KMS-11 (cell line): ENCODE data around the gene RPTOR.

Experiments used
- H2AFZ ChIP-seq: fragments of 200-600 bp; sonication (generic); 2 replicates; pipeline ENCODE4 v1.6.1; 2016; ENCODE audit warnings: antibody characterized with exemption, mixed run types, low read depth
- H3K27ac ChIP-seq: fragments of 200-600 bp; sonication (generic); 2 replicates; pipeline ENCODE4 v1.6.1; 2016; ENCODE audit warnings: mild to moderate bottlenecking, mixed run types
- H3K27me3 ChIP-seq: fragments of 200-600 bp; sonication (generic); 2 replicates; pipeline ENCODE4 v1.6.1; 2017; ENCODE audit warnings: mild to moderate bottlenecking, low read depth, mixed run types, moderate library complexity; ENCODE audit not compliant: insufficient read depth
- H3K36me3 ChIP-seq: fragments of 200-600 bp; sonication (generic); 2 replicates; pipeline ENCODE4 v1.6.1; 2017; ENCODE audit warnings: mild to moderate bottlenecking, mixed run types; ENCODE audit not compliant: insufficient read depth
- H3K4me1 ChIP-seq: fragments of 200-600 bp; sonication (generic); 2 replicates; pipeline ENCODE4 v1.6.1; 2016; ENCODE audit warnings: mild to moderate bottlenecking, low read depth, mixed run types; ENCODE audit not compliant: poor library complexity, severe bottlenecking
- H3K4me2 ChIP-seq: fragments of 200-600 bp; sonication (generic); 2 replicates; pipeline ENCODE4 v1.7.0; 2016; ENCODE audit warnings: mild to moderate bottlenecking, mixed run types
- H3K4me3 ChIP-seq: fragments of 200-600 bp; sonication (generic); IDR thresholded peaks from 2 replicates; pipeline ENCODE4 v1.6.1; 2017; ENCODE audit warnings: low read depth, low read length, mixed read lengths; ENCODE audit not compliant: insufficient read depth
- H3K79me2 ChIP-seq: fragments of 200-600 bp; sonication (generic); 2 replicates; pipeline ENCODE4 v1.6.1; 2016; ENCODE audit warnings: low read depth, mixed run types; ENCODE audit not compliant: insufficient read depth
- H3K9ac ChIP-seq: fragments of 200-600 bp; sonication (generic); 2 replicates; pipeline ENCODE4 v1.6.1; 2016; ENCODE audit warnings: mild to moderate bottlenecking, mixed run types
- H4K20me1 ChIP-seq: fragments of 200-600 bp; sonication (generic); 2 replicates; pipeline ENCODE4 v1.6.1; 2016; ENCODE audit warnings: mild to moderate bottlenecking, mixed run types; ENCODE audit not compliant: insufficient read depth
- TF ChIP-seq, protein P1 (sequence below): fragments of 200-600 bp; sonication (generic); conservative IDR thresholded peaks from 2 replicates; pipeline ENCODE4 v1.6.1; 2017; ENCODE audit warnings: low read depth, mild to moderate bottlenecking, antibody characterized with exemption, low read length, moderate library complexity, mixed read lengths

Gene RPTOR

DNA sequence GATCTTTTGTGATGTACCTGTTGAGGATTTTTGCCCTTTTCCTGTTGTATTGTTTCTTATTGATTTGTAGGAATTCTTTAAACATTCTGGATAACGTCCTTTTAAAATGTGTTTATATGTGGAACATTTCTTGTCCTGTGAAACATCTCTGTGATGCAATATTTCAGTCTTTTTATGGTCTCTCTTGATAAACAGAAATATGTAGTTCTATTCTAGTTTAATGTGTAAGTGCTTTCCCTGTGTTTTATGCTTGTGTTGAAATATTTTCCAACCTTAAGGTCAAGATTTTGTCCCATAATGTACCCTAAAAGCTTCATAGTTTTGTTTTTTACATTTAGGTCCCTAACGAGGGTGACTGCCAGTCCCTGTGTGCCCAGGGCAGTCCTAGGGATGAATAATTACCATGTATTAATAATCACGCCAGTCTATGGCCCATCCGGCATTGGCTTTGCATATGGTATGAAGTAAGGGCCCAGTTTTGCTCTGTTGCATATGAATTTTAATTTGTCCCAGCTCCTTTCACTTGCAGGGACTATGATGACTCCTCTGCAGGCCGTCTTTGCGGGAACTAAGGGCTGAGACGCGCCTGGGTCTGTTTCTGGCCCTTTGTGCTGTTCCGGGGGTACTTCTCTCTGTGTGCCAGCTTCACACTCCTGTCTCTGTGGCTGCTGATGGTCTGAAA is 44.2 kb downstream of the RPTOR start:
- no peak overlapping the region for H3K27ac ChIP-seq

DNA sequence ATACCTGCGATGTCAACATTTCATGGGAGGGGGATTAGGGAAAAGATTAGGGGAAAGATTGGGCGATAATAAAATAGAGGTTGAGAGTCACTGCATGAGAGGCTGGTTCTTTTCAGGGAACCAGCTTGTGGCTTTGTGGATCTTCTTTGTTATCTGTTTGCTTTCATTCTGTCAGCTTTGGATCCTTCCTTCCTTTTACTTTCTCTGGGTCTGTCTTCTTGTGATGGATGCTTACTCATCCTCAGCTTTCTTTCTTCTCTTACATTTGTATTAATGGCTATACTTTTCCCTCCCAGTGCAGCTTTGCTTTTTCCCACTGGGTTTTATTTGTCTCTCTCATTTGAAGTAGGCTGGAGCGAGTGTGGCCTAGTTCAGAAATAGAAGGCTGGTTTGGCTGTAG is 47.1 kb downstream of the RPTOR start:
- Histone ChIP-seq H3K36me3 (no peaks in the 10 kb centered on the region), H3K9ac (no peak overlapping the region), H3K27ac (no peak overlapping the region), H4K20me1 (no peaks in the 10 kb centered on the region), H2AFZ (no peak overlapping the region), H3K27me3 (no peaks in the 10 kb centered on the region), H3K79me2 (peaks cover 16% of the 10 kb centered on the region), H3K4me2 (no peak overlapping the region), H3K4me1 (no peaks in the 10 kb centered on the region), H3K4me3 (no peak overlapping the region)
- TF ChIP-seq, protein P1, sequence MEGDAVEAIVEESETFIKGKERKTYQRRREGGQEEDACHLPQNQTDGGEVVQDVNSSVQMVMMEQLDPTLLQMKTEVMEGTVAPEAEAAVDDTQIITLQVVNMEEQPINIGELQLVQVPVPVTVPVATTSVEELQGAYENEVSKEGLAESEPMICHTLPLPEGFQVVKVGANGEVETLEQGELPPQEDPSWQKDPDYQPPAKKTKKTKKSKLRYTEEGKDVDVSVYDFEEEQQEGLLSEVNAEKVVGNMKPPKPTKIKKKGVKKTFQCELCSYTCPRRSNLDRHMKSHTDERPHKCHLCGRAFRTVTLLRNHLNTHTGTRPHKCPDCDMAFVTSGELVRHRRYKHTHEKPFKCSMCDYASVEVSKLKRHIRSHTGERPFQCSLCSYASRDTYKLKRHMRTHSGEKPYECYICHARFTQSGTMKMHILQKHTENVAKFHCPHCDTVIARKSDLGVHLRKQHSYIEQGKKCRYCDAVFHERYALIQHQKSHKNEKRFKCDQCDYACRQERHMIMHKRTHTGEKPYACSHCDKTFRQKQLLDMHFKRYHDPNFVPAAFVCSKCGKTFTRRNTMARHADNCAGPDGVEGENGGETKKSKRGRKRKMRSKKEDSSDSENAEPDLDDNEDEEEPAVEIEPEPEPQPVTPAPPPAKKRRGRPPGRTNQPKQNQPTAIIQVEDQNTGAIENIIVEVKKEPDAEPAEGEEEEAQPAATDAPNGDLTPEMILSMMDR, result no peak

More for the DNA sequence above, 44.2 kb downstream of the RPTOR start:
- H3K27me3 ChIP-seq, result no peaks in the 10 kb centered on the region
- H3K79me2 ChIP-seq, result peaks cover 5% of the 10 kb centered on the region
- H2AFZ ChIP-seq, result no peak overlapping the region
- no peak overlapping the region for H3K4me3 ChIP-seq
- H3K4me2 ChIP-seq, result no peak overlapping the region
- H4K20me1 ChIP-seq, result no peaks in the 10 kb centered on the region
- H3K4me1 ChIP-seq, result no peaks in the 10 kb centered on the region
- no peak overlapping the region for H3K9ac ChIP-seq
- TF ChIP-seq, protein P1, result no peak
- no peaks in the 10 kb centered on the region for H3K36me3 ChIP-seq

DNA sequence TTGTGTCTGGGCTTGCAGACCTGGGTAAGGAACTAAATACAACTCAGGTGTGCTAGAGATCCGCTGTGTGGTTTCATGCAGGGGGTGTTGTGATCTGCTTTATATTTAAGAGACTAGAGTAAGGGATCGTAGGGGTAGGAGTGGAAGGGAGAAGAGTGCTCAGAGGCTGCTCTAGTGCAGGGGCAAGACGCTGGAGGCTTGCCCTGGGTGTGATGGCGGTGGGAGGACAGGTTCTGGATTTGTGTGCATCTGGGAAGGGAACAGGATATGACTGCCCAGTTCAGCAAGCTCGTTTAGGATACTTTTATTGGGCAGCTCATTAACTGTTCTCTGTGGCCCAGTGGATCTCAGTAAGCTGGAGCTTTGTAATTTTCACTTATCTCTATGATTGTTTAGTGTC is 47.6 kb downstream of the RPTOR start:
- Histone ChIP-seq H3K4me3 (no peak overlapping the region), H3K36me3 (no peaks in the 10 kb centered on the region), H2AFZ (no peak overlapping the region), H3K4me2 (no peak overlapping the region), H3K27me3 (no peaks in the 10 kb centered on the region), H3K27ac (no peak overlapping the region), H3K4me1 (no peaks in the 10 kb centered on the region), H4K20me1 (no peaks in the 10 kb centered on the region), H3K79me2 (peaks cover 16% of the 10 kb centered on the region), H3K9ac (no peak overlapping the region)
- TF ChIP-seq, protein P1, result no peak

DNA sequence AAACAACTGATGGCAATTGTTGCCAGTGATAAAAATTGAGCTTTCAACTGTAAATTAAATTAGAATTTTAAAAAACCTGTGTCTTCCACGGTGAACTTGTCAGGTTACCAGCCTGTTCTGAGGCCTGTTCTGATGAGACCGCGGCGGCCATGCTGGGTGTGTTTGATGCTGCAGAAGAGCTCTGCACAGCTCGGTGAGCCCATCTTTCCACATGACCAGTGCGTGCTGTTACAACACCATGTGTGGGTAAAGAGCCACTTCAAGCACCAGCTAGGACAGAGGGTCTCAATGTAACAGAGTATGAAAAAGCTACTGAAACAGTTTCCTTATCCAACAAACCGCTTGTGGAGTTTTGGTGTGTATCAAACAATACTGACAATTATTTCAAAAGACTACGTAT is 48.5 kb downstream of the RPTOR start:
- TF ChIP-seq, protein P1, result no peak
- no peaks in the 10 kb centered on the region for H3K36me3 ChIP-seq
- H3K27me3 ChIP-seq, result no peaks in the 10 kb centered on the region
- no peaks in the 10 kb centered on the region for H3K4me1 ChIP-seq
- no peak overlapping the region for H3K4me3 ChIP-seq
- no peak overlapping the region for H3K4me2 ChIP-seq
- peaks cover 16% of the 10 kb centered on the region for H3K79me2 ChIP-seq
- H4K20me1 ChIP-seq, result no peaks in the 10 kb centered on the region
- H3K27ac ChIP-seq, result no peak overlapping the region
- H2AFZ ChIP-seq, result no peak overlapping the region
- no peak overlapping the region for H3K9ac ChIP-seq
